HepG2 (cell line): ENCODE measurements around the gene CACNA1F. TPM values are rescaled to one million over a fixed set of nuclear protein-coding genes. Genes with fewer than 3 reads are reported as not detected.

Experiments
- ATAC-seq: fragments of 200-7000 bp; cut with Tn5 transposase; 3 replicates; pipeline ENCODE4 v1.9.1; 2020; ENCODE audit warnings: mild to moderate bottlenecking, moderate library complexity
- BruUV-seq: library from RNA; stranded (reverse); fragments of 400-500 nt; replicated peaks from 2 replicates; lab custom pipeline; 2021; lab: Mats Ljungman, UMichigan
- CTCF ChIA-PET: fragments of 300-600 bp; formaldehyde crosslinking; extraction: SDS; loops from one replicate; lab custom pipeline; 2021; ENCODE audit warnings: low total read pairs, inconsistent platforms, low intra/inter-chr PET ratio; lab: Yijun Ruan, JAX
- POLR2A ChIA-PET: fragments of 350-600 bp; sonication (Branson Sonifier 250); formaldehyde crosslinking; loops from one replicate; lab custom pipeline; 2020; ENCODE audit warnings: antibody characterized with exemption, inconsistent platforms; lab: Yijun Ruan, JAX
- DNase-seq: peaks from one replicate; pipeline ENCODE4 v3.0.0-alpha.2; 2015; ENCODE audit warnings: low spot score
- FAIRE-seq: peaks from 3 replicates; lab custom pipeline; 2011; peaks lifted over from hg19 to GRCh38; lab: Jason Lieb, UNC
- H2AFZ ChIP-seq: one replicate; pipeline ENCODE4 v1.6.1; 2011; ENCODE audit warnings: low read length, inconsistent platforms
- H3K27ac ChIP-seq: fragments of 300-600 bp; 3 replicates; pipeline ENCODE4 v1.8.0; 2011; ENCODE audit warnings: mixed run types, mild to moderate bottlenecking, mixed read lengths, low read length, inconsistent platforms; ENCODE audit not compliant: insufficient read depth; ENCODE audit errors: extremely low read length
- H3K27me3 ChIP-seq, 2 experiments: fragments of 200-600 bp in 1 of 2; 2 replicates in 1 of 2; 3 replicates in 1 of 2; pipeline versions ENCODE4 v1.6.0 to v1.8.0; 2011; ENCODE audit warnings: low read length in 2 of 2, mild to moderate bottlenecking in 2 of 2, moderate library complexity in 2 of 2, inconsistent platforms in 1 of 2; ENCODE audit not compliant: insufficient read depth in 2 of 2, control insufficient read depth in 1 of 2
- H3K36me3 ChIP-seq, 2 experiments: fragments of 200-600 bp in 1 of 2; replicated peaks in 1 of 2; 2 replicates in 1 of 2; 3 replicates in 1 of 2; pipeline versions ENCODE4 v1.5.1 to v1.8.0; 2011; ENCODE audit warnings: low read length in 2 of 2, inconsistent platforms in 1 of 2; ENCODE audit not compliant: insufficient read depth in 2 of 2, control insufficient read depth in 1 of 2
- H3K4me1 ChIP-seq: 2 replicates; pipeline ENCODE4 v1.5.1; 2012; ENCODE audit warnings: low read length, inconsistent platforms; ENCODE audit not compliant: insufficient read depth
- H3K4me2 ChIP-seq: 2 replicates; pipeline ENCODE4 v1.6.0; 2011; ENCODE audit warnings: low read depth, low read length, inconsistent platforms
- H3K4me3 ChIP-seq, 3 experiments: fragments of 200-600 bp in 1 of 3; sonication (generic), shearing (Covaris generic) in 1 of 3; replicated peaks in 1 of 3; 2 replicates each; pipeline ENCODE4 v1.5.1; 2011 to 2016; ENCODE audit warnings: low read length in 3 of 3, inconsistent platforms in 2 of 3, low read depth in 2 of 3, mild to moderate bottlenecking in 2 of 3, control low read depth in 1 of 3, mixed read lengths in 1 of 3; ENCODE audit not compliant: insufficient read depth in 1 of 3
- H3K79me2 ChIP-seq: one replicate; pipeline ENCODE4 v1.6.1; 2011; ENCODE audit warnings: low read length, inconsistent platforms; ENCODE audit not compliant: insufficient read depth
- H3K9ac ChIP-seq: 2 replicates; pipeline ENCODE4 v1.6.0; 2011; ENCODE audit warnings: mild to moderate bottlenecking, low read depth, low read length, inconsistent platforms; ENCODE audit not compliant: insufficient read depth
- H3K9me3 ChIP-seq: 2 replicates; pipeline ENCODE4 v1.5.1; 2012; ENCODE audit warnings: mild to moderate bottlenecking, low read length
- H4K20me1 ChIP-seq: 2 replicates; pipeline ENCODE4 v1.6.0; 2011; ENCODE audit warnings: inconsistent platforms, mild to moderate bottlenecking, low read length, moderate library complexity; ENCODE audit not compliant: insufficient read depth
- ARNTL ChIP-seq: sonication (generic); formaldehyde crosslinking; IDR thresholded peaks from 2 replicates; pipeline ENCODE4 v1.4.0; 2020; ENCODE audit warnings: mild to moderate bottlenecking, missing genetic modification reagents
- JUN ChIP-seq: sonication (generic); formaldehyde crosslinking; IDR thresholded peaks from 2 replicates; pipeline ENCODE4 v1.4.0; 2020; ENCODE audit warnings: mild to moderate bottlenecking, missing genetic modification reagents
- LBX2 ChIP-seq: sonication (generic); formaldehyde crosslinking; IDR thresholded peaks from 2 replicates; pipeline ENCODE4 v1.5.0; 2020; ENCODE audit warnings: missing genetic modification reagents, mild to moderate bottlenecking, borderline replicate concordance
- LCORL ChIP-seq, 2 experiments: fragments of 450-650 bp in 1 of 2; sonication (generic) in 1 of 2; formaldehyde crosslinking in 1 of 2; IDR thresholded peaks; 2 replicates each; pipeline versions ENCODE4 v1.5.0 to v1.6.1; 2017 to 2020; ENCODE audit warnings: antibody characterized with exemption in 1 of 2, missing genetic modification reagents in 1 of 2
- MTA1 ChIP-seq: sonication (generic); formaldehyde crosslinking; IDR thresholded peaks from 2 replicates; pipeline ENCODE4 v1.4.0; 2020; ENCODE audit warnings: missing genetic modification reagents, mild to moderate bottlenecking, borderline replicate concordance
- PRDM10 ChIP-seq: sonication (generic); formaldehyde crosslinking; IDR thresholded peaks from 2 replicates; pipeline ENCODE4 v1.4.0; 2020; ENCODE audit warnings: low read depth, missing genetic modification reagents
- THYN1 ChIP-seq: sonication (generic); formaldehyde crosslinking; IDR thresholded peaks from 2 replicates; pipeline ENCODE4 v1.8.1; 2023; ENCODE audit warnings: low read depth, mild to moderate bottlenecking, moderate library complexity, missing genetic modification reagents, borderline replicate concordance
- ZNF318 ChIP-seq: sonication (generic); formaldehyde crosslinking; IDR thresholded peaks from 2 replicates; pipeline ENCODE4 v1.4.0; 2020; ENCODE audit warnings: mild to moderate bottlenecking, missing genetic modification reagents
- ZNF576 ChIP-seq: sonication (generic); formaldehyde crosslinking; IDR thresholded peaks from 2 replicates; pipeline ENCODE4 v1.4.0; 2020; ENCODE audit warnings: mild to moderate bottlenecking, missing genetic modification reagents
- ZSCAN29 ChIP-seq: sonication (generic); formaldehyde crosslinking; conservative IDR thresholded peaks from 2 replicates; pipeline ENCODE4 v1.4.0; 2020; ENCODE audit warnings: mild to moderate bottlenecking, missing genetic modification reagents
- WGBS: methylation state at CpG from one replicate; pipeline ENCODE4 v1.1.6; 2017; ENCODE audit warnings: low lambda C conversion rate; 5-methylcytosine and 5-hydroxymethylcytosine counted together
- in situ Hi-C: cut with HindIII; loops from 2 replicates; pipeline ENCODE4 v1.10.0; 2017; ENCODE audit warnings: low pct_unique_long_range_greater_than_20kb; ENCODE audit not compliant: extremely low pct_ligation_motif_present
- intact Hi-C: fragments of 100-400 bp; cut with micrococcal nuclease; formaldehyde crosslinking; loops from one replicate; pipeline ENCODE4 v1.10.0; 2022; ENCODE audit not compliant: unreplicated experiment
- polyA plus RNA-seq, 8 experiments: library from polyadenylated mRNA; depleted of rRNA in 3 of 8; stranded (reverse) in 7 of 8; unstranded in 1 of 8; fragments of >200 nt; fragmentation: Illumina TruSeq in 4 of 8; extraction: Trizol in 4 of 8; gene quantifications; 2 replicates each; pipeline versions ENCODE4 v1.2.1 to v1.2.3, GENCODE V29; 2011 to 2016; ENCODE audit warnings: low read depth in 4 of 8, missing spikeins in 1 of 8, mixed read lengths in 1 of 8; ENCODE audit not compliant: insufficient read depth in 1 of 8
- total RNA-seq, 5 experiments: library from RNA; depleted of rRNA; stranded (reverse); fragments of >200 nt; fragmentation: Illumina TruSeq; extraction: Trizol; gene quantifications; 2 replicates each; pipeline ENCODE4 v1.2.3, GENCODE V29; 2016; ENCODE audit warnings: low read depth in 1 of 5

Gene CACNA1F
- total and polyA plus RNA-seq, 2 of the 13 experiments (the other 11 are each of a cell fraction or from before 2014, with no cell fraction given): 0.03 TPM; not detected in 1

GRCh38 chrX:49177873-49178480 lies 55.2 kb downstream of the CACNA1F start:
- H3K4me2 ChIP-seq: no peak overlapping the region
- no peak overlapping the region for H3K9ac ChIP-seq
- H3K9me3 ChIP-seq: no peaks in the 10 kb centered on the region
- H3K79me2 ChIP-seq: no peaks in the 10 kb centered on the region
- no peaks in the 10 kb centered on the region for H4K20me1 ChIP-seq
- no peaks in the 10 kb centered on the region for H3K27me3 ChIP-seq
- H2AFZ ChIP-seq: no peak overlapping the region
- FAIRE-seq (no peak), ATAC-seq (no peak), DNase-seq (no peak)
- peaks cover 0 to 2% of the 10 kb centered on the region in 2 experiments; a peak in 1 of 5 replicates for H3K36me3 ChIP-seq
- no peak overlapping the region for H3K27ac ChIP-seq
- in situ Hi-C loops: no loop called here
- intact Hi-C loops: no loop called here
- no peaks in the 10 kb centered on the region for H3K4me1 ChIP-seq
- POLR2A ChIA-PET: no interaction called here
- CTCF ChIA-PET: no interaction called here
- H3K4me3 ChIP-seq: no peak overlapping the region
- no TSS peak for BruUV-seq
- WGBS: no CpG with 5 or more reads among the region's 23 CpGs
- TF ChIP-seq LBX2 (CRISPR knock-in tag) (no peak), MTA1 (CRISPR knock-in tag) (no peak), JUN (no peak), ARNTL (CRISPR knock-in tag) (no peak), PRDM10 (CRISPR knock-in tag) (no peak), ZNF318 (no peak), THYN1 (no peak), ZNF576 (CRISPR knock-in tag) (no peak), LCORL (IDR thresholded peaks at IDR 0.05) (no peak), LCORL (CRISPR knock-in tag; IDR thresholded peaks at IDR 0.05) (no peak), ZSCAN29 (CRISPR knock-in tag) (no peak)
